Sigmoid colon (tissue), 4 donors: Measurements from ENCODE around the gene FGF12.

ENCODE experiments used
- EP300 ChIP-seq, 4 donors: sonication (generic); formaldehyde crosslinking; IDR thresholded peaks; one replicate each; pipeline ENCODE4 v1.6.1; 2017; ENCODE audit warnings: antibody characterized with exemption in 4 of 4
- POLR2A ChIP-seq, 2 donors: fragments of 450-650 bp; IDR thresholded peaks; one replicate each; pipeline ENCODE4 v1.6.1; 2016; ENCODE audit warnings: antibody characterized with exemption in 2 of 2, mild to moderate bottlenecking in 2 of 2, moderate library complexity in 2 of 2
- POLR2AphosphoS5 ChIP-seq, 4 donors: sonication (generic); formaldehyde crosslinking; IDR thresholded peaks; one replicate each; pipeline ENCODE4 v1.6.1; 2017; ENCODE audit warnings: antibody characterized with exemption in 4 of 4
- TF ChIP-seq, protein P1 (sequence below), 4 experiments: fragments of 450-650 bp in 3 of 4; fragments of 200-600 bp in 1 of 4; IDR thresholded peaks; one replicate each; pipeline ENCODE4 v1.5.1; 2016 to 2019; ENCODE audit warnings: antibody characterized with exemption in 4 of 4, mild to moderate bottlenecking in 3 of 4, moderate library complexity in 2 of 4

DNA sequence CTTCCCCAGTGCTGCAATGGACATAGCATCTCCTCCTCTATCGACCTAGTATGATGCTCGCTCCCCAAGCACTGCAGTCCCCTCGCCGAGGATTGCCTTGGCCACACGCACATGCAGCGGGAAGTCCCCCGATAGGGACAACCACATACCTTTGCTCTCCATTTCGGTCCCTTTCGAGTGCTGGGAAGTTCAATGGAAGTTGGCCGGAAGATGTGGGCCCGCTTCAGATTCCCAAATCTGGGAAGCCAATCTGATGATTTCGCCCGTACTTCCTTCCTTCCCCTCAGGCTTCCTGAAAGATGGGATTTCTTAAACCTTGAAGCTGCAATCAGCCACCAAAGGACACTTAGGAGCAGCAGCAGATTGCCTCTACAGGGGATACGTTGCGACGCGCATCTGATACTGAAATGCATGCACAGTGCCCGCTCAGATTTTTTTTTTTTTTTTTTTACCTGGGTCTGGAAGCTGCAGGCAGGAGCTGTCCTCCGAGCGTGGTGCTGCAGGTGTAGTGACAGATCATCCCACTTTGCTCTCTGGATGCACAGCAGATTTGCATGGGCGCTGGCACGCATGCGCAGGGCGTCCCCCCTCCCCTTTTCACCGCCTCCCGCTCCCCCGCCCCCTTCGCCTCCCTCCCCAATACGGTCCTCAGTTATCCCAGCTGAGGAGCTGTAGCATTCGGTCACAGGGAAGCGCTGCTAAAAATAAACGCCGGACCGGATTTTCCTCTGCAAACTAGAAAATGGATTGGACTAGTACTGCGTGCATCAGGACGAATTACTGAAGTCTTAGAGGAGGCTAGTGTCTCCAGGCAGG lies at the start of gene FGF12:
- TF ChIP-seq, protein P1, sequence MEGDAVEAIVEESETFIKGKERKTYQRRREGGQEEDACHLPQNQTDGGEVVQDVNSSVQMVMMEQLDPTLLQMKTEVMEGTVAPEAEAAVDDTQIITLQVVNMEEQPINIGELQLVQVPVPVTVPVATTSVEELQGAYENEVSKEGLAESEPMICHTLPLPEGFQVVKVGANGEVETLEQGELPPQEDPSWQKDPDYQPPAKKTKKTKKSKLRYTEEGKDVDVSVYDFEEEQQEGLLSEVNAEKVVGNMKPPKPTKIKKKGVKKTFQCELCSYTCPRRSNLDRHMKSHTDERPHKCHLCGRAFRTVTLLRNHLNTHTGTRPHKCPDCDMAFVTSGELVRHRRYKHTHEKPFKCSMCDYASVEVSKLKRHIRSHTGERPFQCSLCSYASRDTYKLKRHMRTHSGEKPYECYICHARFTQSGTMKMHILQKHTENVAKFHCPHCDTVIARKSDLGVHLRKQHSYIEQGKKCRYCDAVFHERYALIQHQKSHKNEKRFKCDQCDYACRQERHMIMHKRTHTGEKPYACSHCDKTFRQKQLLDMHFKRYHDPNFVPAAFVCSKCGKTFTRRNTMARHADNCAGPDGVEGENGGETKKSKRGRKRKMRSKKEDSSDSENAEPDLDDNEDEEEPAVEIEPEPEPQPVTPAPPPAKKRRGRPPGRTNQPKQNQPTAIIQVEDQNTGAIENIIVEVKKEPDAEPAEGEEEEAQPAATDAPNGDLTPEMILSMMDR (IDR thresholded peaks at IDR 0.05): no peak
- no peak for TF ChIP-seq POLR2A (IDR thresholded peaks at IDR 0.05)
- no peak for TF ChIP-seq EP300 (IDR thresholded peaks at IDR 0.05)
- TF ChIP-seq POLR2AphosphoS5 (IDR thresholded peaks at IDR 0.05): no peak
